NCI-H187 treated with DMSO at 0.1 percent for 48 hours (cell line): ENCODE results near the gene FCMR.
"Not testable (repeated sequence)": the region's sequence is repeated elsewhere in the genome, so short reads cannot be mapped to it uniquely, and the experiment has no call there.

Experiments
- DNase-seq: peaks from one replicate; lab custom pipeline; 2025; lab: John Stamatoyannopoulos, UW

Gene FCMR

GRCh38 chr1:206872139-206872538, 49.6 kb downstream of the FCMR start:
- no peak for DNase-seq

- DNase-seq, result no peak
These were observed 53.5 kb downstream of the FCMR start for GRCh38 chr1:206868264-206868663.

GRCh38 chr1:206867716-206868115, 54.0 kb downstream of the FCMR start:
- DNase-seq, result no peak

GRCh38 chr1:206867239-206867638, 54.5 kb downstream of the FCMR start:
- no peak for DNase-seq

- DNase-seq, result no peak
These were observed 55.7 kb downstream of the FCMR start for GRCh38 chr1:206866062-206866461.

GRCh38 chr1:206864939-206865671, 56.6 kb downstream of the FCMR start, which contains the start of gene IL20:
Gene IL20 (plus strand): TSS chr1:206865623. CDS start chr1:206865853, 230 bp downstream.
- peak; percentile 46 for DNase-seq

- DNase-seq, result no peak
These were observed 58.5 kb downstream of the FCMR start for GRCh38 chr1:206863266-206863665.

GRCh38 chr1:206860165-206860564, 61.6 kb downstream of the FCMR start:
- DNase-seq, result no peak

- DNase-seq, result no peak
These were observed 62.6 kb downstream of the FCMR start for GRCh38 chr1:206859082-206859521.

GRCh38 chr1:206856674-206857464, 64.9 kb downstream of the FCMR start:
- no peak for DNase-seq

- DNase-seq, result no peak
These were observed 65.9 kb downstream of the FCMR start for GRCh38 chr1:206855859-206856258.

- no peak for DNase-seq
These were observed 67.2 kb downstream of the FCMR start for GRCh38 chr1:206854401-206855129.

GRCh38 chr1:206853696-206854095, 68.0 kb downstream of the FCMR start:
- DNase-seq, result not testable (repeated sequence)
